GM12874 (cell line): ENCODE measurements around the gene CHAMP1.
A peak's percentile ranks its signal among the peaks of the same experiment; 100 is the strongest.

Source experiments
- TF ChIP-seq, protein P1 (sequence below): IDR thresholded peaks from 2 replicates; pipeline ENCODE4 v1.5.1; 2011; ENCODE audit warnings: low read depth, mild to moderate bottlenecking, control low read depth, low read length, moderate library complexity; ENCODE audit not compliant: insufficient read depth

The CHAMP1 gene

DNA sequence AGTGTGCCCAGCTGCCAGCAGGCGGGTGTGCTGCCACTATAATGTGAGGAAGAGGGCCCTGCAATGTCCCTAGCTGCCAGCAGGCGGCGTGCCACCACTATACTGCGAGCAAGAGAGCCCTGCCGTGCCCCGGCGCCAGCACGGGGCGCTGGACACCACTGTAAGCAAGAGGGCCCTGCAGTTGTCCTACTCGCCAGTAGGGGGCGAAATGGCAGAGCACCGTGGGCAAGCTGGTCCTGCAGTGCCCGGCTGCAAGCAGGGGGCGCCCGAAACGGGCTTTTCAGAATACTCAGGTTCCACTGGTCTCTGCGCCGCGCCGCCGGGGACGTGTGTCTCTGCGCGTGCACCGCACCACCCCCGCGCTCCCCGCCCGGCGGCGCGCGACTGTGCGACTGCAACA, 38.5 kb downstream of the CHAMP1 start:
- TF ChIP-seq, protein P1, sequence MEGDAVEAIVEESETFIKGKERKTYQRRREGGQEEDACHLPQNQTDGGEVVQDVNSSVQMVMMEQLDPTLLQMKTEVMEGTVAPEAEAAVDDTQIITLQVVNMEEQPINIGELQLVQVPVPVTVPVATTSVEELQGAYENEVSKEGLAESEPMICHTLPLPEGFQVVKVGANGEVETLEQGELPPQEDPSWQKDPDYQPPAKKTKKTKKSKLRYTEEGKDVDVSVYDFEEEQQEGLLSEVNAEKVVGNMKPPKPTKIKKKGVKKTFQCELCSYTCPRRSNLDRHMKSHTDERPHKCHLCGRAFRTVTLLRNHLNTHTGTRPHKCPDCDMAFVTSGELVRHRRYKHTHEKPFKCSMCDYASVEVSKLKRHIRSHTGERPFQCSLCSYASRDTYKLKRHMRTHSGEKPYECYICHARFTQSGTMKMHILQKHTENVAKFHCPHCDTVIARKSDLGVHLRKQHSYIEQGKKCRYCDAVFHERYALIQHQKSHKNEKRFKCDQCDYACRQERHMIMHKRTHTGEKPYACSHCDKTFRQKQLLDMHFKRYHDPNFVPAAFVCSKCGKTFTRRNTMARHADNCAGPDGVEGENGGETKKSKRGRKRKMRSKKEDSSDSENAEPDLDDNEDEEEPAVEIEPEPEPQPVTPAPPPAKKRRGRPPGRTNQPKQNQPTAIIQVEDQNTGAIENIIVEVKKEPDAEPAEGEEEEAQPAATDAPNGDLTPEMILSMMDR = peak; percentile 59
